Activated naive CD8-positive, alpha-beta T cell treated with anti-CD3 and anti-CD28 coated beads for 36 hours (primary cell): ENCODE data around the gene TK2. TPM values are rescaled to one million over a fixed set of nuclear protein-coding genes. Genes with fewer than 3 reads are reported as not detected.
"Not testable (repeated sequence)": the region's sequence is repeated elsewhere in the genome, so short reads cannot be mapped to it uniquely, and the experiment has no call there.

Source experiments
- DNase-seq: peaks from one replicate; pipeline ENCODE4 v3.0.0; 2021
- H3K27ac Mint-ChIP-seq: one replicate; pipeline ENCODE4 v1.8.0; 2022; ENCODE audit warnings: mild to moderate bottlenecking, moderate library complexity, mixed read lengths
- H3K27me3 Mint-ChIP-seq: one replicate; pipeline ENCODE4 v1.8.0; 2022; ENCODE audit warnings: mild to moderate bottlenecking, mixed read lengths
- H3K36me3 Mint-ChIP-seq: one replicate; pipeline ENCODE4 v1.8.0; 2021; ENCODE audit warnings: mild to moderate bottlenecking, mixed read lengths
- H3K4me1 Mint-ChIP-seq: one replicate; pipeline ENCODE4 v1.8.0; 2021; ENCODE audit warnings: mixed read lengths
- H3K4me3 Mint-ChIP-seq: one replicate; pipeline ENCODE4 v1.8.0; 2022; ENCODE audit warnings: mild to moderate bottlenecking, moderate library complexity, mixed read lengths
- H3K9me3 Mint-ChIP-seq: one replicate; pipeline ENCODE4 v1.8.0; 2022; ENCODE audit warnings: mixed read lengths
- total RNA-seq, 2 experiments: library from RNA; stranded (reverse); gene quantifications; one replicate each; pipeline ENCODE4 v1.2.3, GENCODE V29; 2021

TK2 gene
- total RNA-seq, 2 experiments from 2014 or later: 5.6 to 6.9 TPM

- H3K27me3 Mint-ChIP-seq: no peaks in the 10 kb centered on the region
- no peak overlapping the region for H3K27ac Mint-ChIP-seq
- no peaks in the 10 kb centered on the region for H3K9me3 Mint-ChIP-seq
- no peak for DNase-seq
- H3K4me1 Mint-ChIP-seq: peaks cover 19% of the 10 kb centered on the region
- H3K4me3 Mint-ChIP-seq: no peak overlapping the region
- H3K36me3 Mint-ChIP-seq: no peaks in the 10 kb centered on the region
These were observed 38.2 kb downstream of the TK2 start for GRCh38 chr16:66511602-66512271.

GRCh38 chr16:66510711-66511601, 39.0 kb downstream of the TK2 start:
- Mint-ChIP-seq H3K27me3 (no peaks in the 10 kb centered on the region), H3K27ac (no peak overlapping the region), H3K4me3 (no peak overlapping the region), H3K9me3 (no peaks in the 10 kb centered on the region), H3K4me1 (peaks cover 11% of the 10 kb centered on the region), H3K36me3 (no peaks in the 10 kb centered on the region)
- DNase-seq: no peak

DNA sequence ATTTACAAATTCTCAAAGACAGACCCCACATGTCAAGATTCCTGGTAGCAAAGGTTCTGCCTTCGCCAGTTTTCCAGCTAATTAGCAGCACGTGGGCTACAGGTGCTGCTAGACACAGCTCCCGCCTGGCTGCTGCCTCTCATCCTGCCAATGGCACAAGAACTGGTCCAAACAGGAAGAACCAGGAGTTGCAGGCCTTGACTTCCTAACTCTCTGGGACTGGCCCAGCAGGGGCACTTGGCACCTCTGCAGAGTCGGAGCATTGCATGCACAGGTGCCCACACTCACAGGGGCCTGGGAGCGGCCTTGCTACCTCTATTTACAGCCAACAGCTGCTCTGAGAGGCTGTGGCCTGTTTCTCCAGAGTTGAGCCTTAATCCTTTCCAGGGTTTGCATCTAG, 39.6 kb downstream of the TK2 start:
- Mint-ChIP-seq H3K9me3 (no peaks in the 10 kb centered on the region), H3K27ac (no peak overlapping the region), H3K4me3 (no peak overlapping the region)

DNA sequence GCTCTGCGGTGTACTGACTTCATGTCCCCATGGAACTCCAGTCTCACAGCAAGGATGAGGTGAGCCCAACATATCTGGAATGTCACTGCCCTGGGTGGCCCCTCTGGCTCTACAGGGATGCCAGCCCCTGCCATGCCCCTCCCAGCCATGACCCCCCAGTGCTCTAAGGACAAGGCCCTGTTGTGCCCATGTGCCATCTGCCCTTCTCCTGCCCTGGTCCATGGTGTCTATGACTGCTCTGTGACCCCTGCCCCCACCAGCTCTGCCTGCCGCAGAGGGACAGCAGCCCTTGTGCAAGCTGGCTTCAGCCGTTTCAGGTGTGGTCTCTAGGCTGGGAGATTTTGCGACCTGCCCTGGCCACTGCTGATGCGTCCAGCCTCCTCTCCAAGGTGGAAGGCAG, 40.3 kb downstream of the TK2 start:
- H3K27me3 Mint-ChIP-seq: no peaks in the 10 kb centered on the region
- H3K9me3 Mint-ChIP-seq: no peaks in the 10 kb centered on the region
- peaks cover 5% of the 10 kb centered on the region for H3K4me1 Mint-ChIP-seq
- no peaks in the 10 kb centered on the region for H3K36me3 Mint-ChIP-seq
- no peak overlapping the region for H3K27ac Mint-ChIP-seq
- no peak overlapping the region for H3K4me3 Mint-ChIP-seq
- DNase-seq: no peak

More for the DNA sequence above, 39.6 kb downstream of the TK2 start:
- H3K36me3 Mint-ChIP-seq: no peaks in the 10 kb centered on the region
- DNase-seq: no peak
- H3K27me3 Mint-ChIP-seq: no peaks in the 10 kb centered on the region
- peaks cover 8% of the 10 kb centered on the region for H3K4me1 Mint-ChIP-seq

DNA sequence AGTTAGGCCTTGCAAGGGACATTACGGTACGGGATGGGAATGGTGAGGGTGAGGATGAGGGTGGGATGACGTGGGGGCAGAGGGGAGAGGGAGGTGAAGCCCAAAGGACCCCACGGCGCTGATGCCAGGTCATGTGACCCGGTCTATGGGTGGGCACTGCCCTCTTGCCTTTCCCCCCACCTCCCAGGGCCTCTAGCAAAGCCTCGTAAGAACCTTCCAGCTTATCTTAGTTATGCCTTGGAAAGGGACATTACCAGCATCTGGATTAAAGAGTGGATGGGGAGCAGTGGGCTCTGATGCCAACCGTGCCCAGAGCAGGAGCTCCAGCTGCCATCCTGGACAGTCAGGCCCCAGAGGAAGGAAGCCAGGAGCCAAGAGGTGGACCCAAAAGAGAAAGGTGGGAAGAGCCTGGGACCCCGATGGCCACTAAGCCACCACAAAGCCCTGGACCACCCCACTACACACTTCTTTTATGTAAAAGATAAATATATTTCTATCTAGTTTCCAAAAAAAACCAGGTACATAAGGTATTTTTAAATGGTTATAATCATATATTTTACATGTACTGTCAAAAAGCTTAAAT, 40.9 kb downstream of the TK2 start:
- Mint-ChIP-seq H3K27ac (no peak overlapping the region), H3K4me1 (peaks cover 5% of the 10 kb centered on the region), H3K4me3 (no peak overlapping the region), H3K36me3 (no peaks in the 10 kb centered on the region), H3K9me3 (no peaks in the 10 kb centered on the region), H3K27me3 (no peaks in the 10 kb centered on the region)
- no peak for DNase-seq

DNA sequence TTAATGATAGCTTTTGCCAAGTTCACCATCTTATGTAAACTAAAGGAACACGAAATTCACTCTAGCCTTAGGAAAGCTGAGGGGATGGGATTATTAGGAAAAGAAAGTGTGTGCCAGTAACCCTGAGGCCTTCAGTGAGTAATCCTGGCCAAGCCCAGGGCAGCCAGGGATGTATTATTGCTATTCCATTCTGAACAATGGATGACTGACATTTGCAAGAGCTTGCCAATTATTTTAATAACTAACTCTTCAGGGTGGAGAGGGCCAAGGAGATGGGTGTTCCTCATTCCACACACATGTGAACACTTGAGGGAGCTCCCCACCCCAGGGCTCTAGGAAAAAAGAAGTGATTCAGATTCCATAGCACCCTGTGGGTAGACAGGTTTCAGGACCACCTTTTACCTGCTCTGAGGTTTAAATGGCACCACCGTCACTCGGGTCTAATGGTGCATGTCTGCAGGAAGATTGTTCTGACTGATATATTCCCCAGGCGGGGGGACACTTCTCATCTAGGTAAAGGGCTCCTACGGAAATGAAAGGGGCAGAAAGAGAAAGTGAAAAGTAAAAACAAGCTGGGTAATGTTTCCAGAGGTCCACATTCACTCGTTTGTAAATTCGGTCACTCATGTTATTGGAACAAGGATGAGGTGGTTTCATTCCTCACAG, 41.5 kb downstream of the TK2 start:
- no peak for DNase-seq
- no peaks in the 10 kb centered on the region for H3K9me3 Mint-ChIP-seq
- H3K36me3 Mint-ChIP-seq: no peaks in the 10 kb centered on the region
- H3K27ac Mint-ChIP-seq: no peak overlapping the region
- no peaks in the 10 kb centered on the region for H3K27me3 Mint-ChIP-seq
- H3K4me3 Mint-ChIP-seq: no peak overlapping the region
- H3K4me1 Mint-ChIP-seq: peaks cover 8% of the 10 kb centered on the region

DNA sequence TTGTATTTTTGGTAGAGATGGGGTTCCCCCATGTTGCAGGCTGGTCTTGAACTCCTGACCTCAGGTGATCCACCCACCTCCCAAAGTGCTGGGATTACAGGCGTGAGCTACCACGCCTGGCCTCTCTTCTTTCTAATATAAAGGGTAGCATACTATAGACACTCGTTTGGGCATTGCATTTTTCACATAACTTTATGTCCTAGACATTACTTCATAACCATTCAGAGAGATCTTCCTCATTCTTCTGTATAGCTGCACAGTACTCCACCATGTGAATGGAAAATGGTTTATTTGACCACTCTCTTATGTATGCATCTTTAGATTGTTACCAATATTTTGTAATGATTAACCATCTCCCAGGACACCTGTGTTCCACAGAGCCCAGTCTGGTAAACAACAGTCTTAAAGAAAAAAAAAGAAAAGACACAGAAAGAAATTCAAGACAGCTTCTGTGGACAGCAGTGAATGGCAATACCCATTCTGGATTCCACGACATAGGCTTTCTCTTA, 42.1 kb downstream of the TK2 start:
- H3K9me3 Mint-ChIP-seq: no peaks in the 10 kb centered on the region
- H3K4me3 Mint-ChIP-seq: no peak overlapping the region
- H3K27ac Mint-ChIP-seq: no peak overlapping the region
- no peaks in the 10 kb centered on the region for H3K36me3 Mint-ChIP-seq
- no peaks in the 10 kb centered on the region for H3K27me3 Mint-ChIP-seq
- no peak for DNase-seq
- H3K4me1 Mint-ChIP-seq: peaks cover 10% of the 10 kb centered on the region

DNA sequence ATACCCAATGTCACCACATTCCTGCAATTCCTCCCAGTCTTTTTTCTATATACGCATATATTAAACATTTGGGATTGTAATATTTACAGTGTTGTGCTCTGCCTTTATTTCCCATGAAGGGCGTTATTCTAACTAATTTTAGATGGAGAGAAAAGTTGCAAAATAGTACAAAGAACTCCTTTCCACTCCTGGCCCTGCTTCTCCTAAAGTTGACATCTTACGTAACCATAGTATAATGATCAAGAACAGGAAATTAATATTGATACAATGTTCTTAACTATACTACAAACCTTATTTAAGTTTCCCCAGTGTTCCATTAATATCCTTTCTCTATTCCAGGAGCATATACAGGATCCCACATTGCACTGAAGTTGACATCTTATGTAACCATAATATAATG, 46.3 kb downstream of the TK2 start:
- no peak for DNase-seq
- peaks cover 9% of the 10 kb centered on the region for H3K4me1 Mint-ChIP-seq
- no peaks in the 10 kb centered on the region for H3K36me3 Mint-ChIP-seq
- no peak overlapping the region for H3K27ac Mint-ChIP-seq
- H3K27me3 Mint-ChIP-seq: no peaks in the 10 kb centered on the region
- H3K4me3 Mint-ChIP-seq: no peak overlapping the region
- H3K9me3 Mint-ChIP-seq: no peaks in the 10 kb centered on the region

GRCh38 chr16:66503030-66503429, 46.9 kb downstream of the TK2 start:
- Mint-ChIP-seq H3K27ac (no peak overlapping the region), H3K27me3 (no peaks in the 10 kb centered on the region), H3K36me3 (no peaks in the 10 kb centered on the region), H3K4me3 (no peak overlapping the region), H3K9me3 (no peaks in the 10 kb centered on the region), H3K4me1 (peaks cover 4% of the 10 kb centered on the region)
- DNase-seq: no peak

DNA sequence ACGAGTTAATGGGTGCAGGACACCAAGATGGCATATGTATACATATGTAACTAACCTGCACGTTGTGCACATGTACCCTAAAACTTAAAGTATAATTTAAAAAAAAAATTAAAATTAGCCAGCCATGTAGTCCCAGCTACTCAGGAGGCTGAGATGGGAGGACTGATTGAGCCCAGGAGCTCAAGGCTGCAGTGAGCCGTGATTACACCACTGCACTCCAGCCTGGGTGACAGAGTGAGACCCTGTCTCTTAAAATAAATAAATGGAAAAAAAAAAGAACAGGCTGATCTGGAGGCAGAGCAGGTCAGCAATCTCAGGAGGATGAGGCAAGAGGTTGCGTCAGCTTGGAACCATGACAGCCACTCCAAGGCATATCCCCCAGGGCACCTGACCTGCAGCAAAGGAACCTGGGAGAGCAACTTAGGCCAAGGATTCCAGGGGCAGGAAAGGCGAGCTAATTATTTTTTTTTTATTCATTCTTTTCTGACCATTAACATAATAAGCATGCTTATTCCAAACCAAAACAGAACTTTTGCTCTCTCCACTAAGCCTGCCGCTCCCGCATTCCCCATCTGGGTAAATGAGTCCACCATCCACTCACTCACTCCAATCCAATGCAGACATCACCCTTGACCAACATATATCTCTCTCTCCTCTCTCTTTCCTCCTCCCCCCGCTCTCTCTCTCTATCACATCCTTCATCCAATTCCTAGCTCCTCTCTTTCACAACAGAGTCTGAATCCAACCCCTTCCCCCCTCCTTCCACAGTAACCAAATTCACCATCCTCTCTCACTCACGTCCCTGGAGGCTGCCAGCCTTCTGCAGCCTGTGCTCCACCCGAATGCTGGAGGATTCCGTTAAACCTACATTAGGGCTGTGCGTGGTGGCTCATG, 47.7 kb downstream of the TK2 start:
- Mint-ChIP-seq H3K27ac (no peak overlapping the region), H3K27me3 (no peaks in the 10 kb centered on the region), H3K9me3 (no peaks in the 10 kb centered on the region), H3K36me3 (no peaks in the 10 kb centered on the region), H3K4me3 (no peak overlapping the region), H3K4me1 (peaks cover 4% of the 10 kb centered on the region)
- no peak for DNase-seq

DNA sequence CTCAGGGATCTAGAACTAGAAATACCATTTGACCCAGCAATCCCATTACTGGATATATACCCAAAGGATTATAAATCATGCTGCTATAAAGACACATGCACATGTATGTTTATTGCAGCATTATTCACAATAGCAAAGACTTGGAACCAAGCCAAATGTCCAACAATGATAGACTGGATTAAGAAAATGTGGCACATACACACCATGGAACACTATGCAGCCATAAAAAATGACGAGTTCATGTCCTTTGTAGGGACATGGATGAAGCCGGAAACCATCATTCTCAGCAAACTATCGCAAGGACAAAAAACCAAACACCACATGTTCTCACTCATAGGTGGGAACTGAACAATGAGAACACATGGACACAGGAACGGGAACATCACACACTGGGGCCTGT, 48.4 kb downstream of the TK2 start:
- not testable (repeated sequence) for H3K27ac Mint-ChIP-seq, DNase-seq, H3K4me1 Mint-ChIP-seq, H3K36me3 Mint-ChIP-seq, H3K9me3 Mint-ChIP-seq, H3K27me3 Mint-ChIP-seq, H3K4me3 Mint-ChIP-seq

DNA sequence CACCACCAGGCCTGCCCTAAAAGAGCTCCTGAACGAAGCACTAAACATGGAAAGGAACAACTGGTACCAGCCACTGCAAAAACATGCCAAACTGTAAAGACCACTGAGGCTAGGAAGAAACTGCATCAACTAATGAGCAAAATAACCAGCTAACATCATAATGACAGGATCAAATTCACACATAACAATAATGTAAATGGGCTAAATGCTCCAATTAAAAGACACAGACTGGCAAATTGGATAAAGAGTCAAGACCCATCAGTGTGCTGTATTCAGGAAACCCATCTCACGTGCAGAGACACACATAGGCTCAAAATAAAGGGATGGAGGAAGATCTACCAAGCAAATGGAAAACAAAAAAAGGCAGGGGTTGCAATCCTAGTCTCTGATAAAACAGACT, 52.0 kb downstream of the TK2 start:
- DNase-seq, H3K27me3 Mint-ChIP-seq, H3K4me3 Mint-ChIP-seq, H3K36me3 Mint-ChIP-seq, H3K4me1 Mint-ChIP-seq, H3K9me3 Mint-ChIP-seq, H3K27ac Mint-ChIP-seq: not testable (repeated sequence)

DNA sequence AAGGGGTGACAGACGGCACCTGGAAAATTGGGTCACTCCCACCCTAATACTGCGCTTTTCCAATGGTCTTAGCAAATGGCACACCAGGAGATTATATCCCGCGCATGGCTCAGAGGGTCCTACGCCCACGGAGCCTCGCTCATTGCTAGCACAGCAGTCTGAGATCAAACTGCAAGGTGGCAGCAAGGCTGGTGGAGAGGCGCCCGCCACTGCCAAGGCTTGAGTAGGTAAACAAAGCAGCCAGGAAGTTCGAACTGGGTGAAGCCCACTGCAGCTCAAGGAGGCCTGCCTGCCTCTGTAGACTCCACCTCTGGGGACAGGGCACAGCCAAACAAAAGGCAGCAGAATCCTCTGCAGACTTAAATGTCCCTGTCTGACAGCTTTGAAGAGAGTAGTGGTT, 53.7 kb downstream of the TK2 start:
- not testable (repeated sequence) for H3K27me3 Mint-ChIP-seq, H3K4me3 Mint-ChIP-seq, DNase-seq, H3K36me3 Mint-ChIP-seq, H3K27ac Mint-ChIP-seq, H3K4me1 Mint-ChIP-seq, H3K9me3 Mint-ChIP-seq

- H3K9me3 Mint-ChIP-seq: no peaks in the 10 kb centered on the region
- H3K4me3 Mint-ChIP-seq: no peak overlapping the region
- H3K27me3 Mint-ChIP-seq: no peaks in the 10 kb centered on the region
- peaks cover 8% of the 10 kb centered on the region for H3K4me1 Mint-ChIP-seq
- no peaks in the 10 kb centered on the region for H3K36me3 Mint-ChIP-seq
- no peak for DNase-seq
- H3K27ac Mint-ChIP-seq: no peak overlapping the region
These were observed 54.5 kb downstream of the TK2 start for GRCh38 chr16:66495440-66495839.
